ENCODE results near the gene CSKMT.

GRCh38 chr11:62678433-62678769 is 13.3 kb downstream of the CSKMT start:
- TF ChIP-seq CTCF (IDR thresholded peaks at IDR 0.05; ENCODE audit: borderline replicate concordance, extremely low read depth, low read length, poor library complexity, severe bottlenecking) (no peak), EZH2 (IDR thresholded peaks at IDR 0.05; ENCODE audit: borderline replicate concordance, low read depth, low read length, severe bottlenecking) (no peak)
